AG09319 (cell line): Measurements from ENCODE around the gene BEX4.

Experiments
- DNase-seq: peaks from one replicate; pipeline ENCODE4 v3.0.0-alpha.2; 2010; ENCODE audit warnings: low read depth; ENCODE audit errors: extremely low read depth
- CTCF ChIP-seq: IDR thresholded peaks from 2 replicates; pipeline ENCODE4 v1.5.1; 2011; ENCODE audit warnings: low read depth, mild to moderate bottlenecking, inconsistent platforms, low read length, moderate library complexity

Gene BEX4

DNA sequence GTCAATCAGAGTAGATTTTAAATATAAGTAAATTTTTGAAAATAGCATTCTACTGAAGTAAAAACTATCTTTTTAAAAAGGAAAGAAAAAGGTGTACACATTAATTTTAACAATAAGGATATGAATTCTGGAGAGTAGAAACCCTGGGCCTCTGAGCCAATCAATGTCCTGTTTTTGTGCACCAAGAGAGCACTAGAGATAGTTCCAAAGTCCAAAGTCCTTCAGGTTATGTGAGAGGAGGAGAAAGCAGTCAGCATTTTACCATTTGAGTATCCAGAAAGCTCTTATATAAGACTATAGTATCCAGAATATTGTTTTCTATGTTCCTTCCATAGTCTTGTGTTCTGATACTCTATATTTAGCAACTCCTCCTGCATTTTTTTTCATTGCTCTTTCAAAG is 43.4 kb downstream of the BEX4 start:
- TF ChIP-seq CTCF: no peak
- DNase-seq: no peak
